GM18519 (cell line): ENCODE measurements around the gene ONECUT2.

ENCODE experiments used
- ATAC-seq: cut with Tn5 transposase; IDR thresholded peaks from one replicate; pipeline ENCODE4 v1.9.1; 2021; ENCODE audit warnings: mild to moderate bottlenecking, moderate library complexity; ENCODE audit not compliant: unreplicated experiment, low FRiP score

The ONECUT2 gene

DNA sequence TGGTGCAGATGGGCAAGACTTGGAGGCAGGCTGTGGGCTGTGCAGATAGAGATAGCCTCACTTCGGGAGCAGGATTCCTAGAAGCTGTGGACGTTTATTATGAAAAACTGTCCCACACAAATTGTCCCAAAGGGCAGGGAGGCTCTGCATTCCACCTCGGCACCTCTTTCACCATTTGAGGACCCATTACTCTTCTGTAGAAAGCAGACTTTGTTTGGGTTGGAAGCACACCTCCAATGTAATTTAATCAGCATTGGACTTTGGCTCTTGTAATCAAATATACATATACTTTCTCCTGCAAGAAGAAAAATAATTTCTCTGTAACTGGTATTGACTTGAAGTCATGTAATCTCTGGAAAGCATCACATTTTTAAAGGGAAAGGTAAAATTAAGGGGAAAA, 8.5 kb downstream of the ONECUT2 start:
- ATAC-seq: no peak

- ATAC-seq: no peak
These were observed 9.2 kb downstream of the ONECUT2 start for GRCh38 chr18:57444301-57444759.

DNA sequence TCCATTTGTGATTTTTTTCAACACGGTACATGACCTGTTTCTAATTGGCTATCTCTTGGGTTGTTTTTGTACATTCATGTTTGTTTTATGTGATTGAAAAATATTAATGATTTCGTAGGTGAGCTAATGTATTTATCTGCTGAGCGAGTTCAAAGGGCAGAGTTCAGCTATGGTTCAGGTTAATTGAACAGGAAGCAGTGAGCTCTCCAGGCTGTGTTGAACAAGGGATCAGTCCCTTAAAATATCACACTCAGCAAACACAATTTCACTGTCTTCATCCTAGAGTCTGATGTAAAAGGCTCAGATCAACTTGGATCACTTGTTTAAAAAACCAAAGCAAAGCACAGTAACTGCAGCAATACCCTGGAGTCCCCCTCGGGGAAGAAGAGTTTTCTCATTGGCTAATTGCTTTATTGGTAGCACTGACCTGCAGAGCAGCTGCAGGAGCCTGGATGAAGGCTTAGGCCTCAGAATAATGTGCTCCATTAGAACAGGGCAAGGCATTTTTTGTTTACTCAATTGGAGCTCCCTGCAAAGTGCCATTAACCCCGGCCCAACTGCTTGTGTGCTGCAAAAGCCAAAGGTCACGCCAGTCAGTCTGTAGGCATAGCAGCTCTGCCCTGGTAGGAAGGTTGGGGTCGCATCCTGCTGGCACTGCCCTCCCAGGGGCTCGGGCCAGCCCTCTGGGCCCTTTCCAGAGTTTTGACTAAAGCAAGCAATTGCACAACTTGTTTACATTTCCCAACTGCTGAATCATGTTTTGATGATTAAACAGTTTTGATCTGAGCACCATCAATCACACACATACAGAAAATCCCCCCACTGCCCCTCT, 10.5 kb downstream of the ONECUT2 start:
- no peak for ATAC-seq

DNA sequence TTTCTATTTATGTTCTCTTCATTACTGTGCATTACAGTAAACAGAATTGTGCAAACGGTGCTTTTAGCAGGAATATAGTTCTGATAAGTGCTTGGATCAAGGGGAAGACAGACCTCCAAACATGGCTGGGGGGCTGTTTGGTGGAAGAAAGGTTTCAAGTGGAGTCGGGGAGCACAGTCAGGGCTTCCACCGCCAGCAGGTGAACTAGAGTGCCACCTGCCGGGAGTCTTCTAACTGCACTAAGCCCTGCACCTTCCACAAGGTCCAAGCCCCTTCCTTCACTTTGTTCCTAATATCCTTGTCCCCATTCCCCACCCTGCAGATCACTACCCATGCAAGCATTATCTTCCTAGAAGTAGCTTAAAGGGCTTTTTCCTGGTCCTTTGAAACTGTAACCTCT, 11.1 kb downstream of the ONECUT2 start:
- no peak for ATAC-seq

GRCh38 chr18:57447154-57447621, 12.0 kb downstream of the ONECUT2 start:
- no peak for ATAC-seq

GRCh38 chr18:57455576-57456129, 20.5 kb downstream of the ONECUT2 start:
- no peak for ATAC-seq

DNA sequence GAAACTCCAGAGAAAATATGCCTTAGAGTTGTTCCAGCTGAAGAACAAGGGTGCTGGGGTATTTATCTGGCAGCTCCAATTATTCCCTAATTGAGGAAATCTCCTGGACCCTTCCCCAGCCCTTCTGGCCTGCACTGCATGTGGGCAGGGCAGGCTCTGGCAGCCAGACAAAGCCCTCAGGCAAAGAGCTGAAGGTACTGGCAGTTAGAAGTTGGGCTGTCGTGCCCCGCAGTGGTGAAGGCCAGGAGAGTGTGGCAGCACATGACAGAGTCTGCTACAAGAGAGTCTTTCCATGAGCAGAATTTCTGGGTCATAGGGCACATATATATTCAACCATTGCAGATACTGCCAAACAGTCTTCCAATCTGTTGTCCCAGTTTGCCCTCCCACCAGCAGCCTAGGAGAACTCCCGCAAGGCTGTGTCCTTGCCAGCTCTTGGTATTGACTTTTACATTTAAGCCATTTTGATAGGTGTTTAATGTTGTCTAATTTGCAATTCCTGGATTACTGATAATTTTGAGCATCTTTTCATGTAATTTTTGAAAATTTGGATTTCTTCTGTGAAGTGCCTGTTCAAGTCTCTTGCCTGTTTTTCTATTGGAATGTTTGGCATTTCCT, 26.6 kb downstream of the ONECUT2 start:
- ATAC-seq: no peak

DNA sequence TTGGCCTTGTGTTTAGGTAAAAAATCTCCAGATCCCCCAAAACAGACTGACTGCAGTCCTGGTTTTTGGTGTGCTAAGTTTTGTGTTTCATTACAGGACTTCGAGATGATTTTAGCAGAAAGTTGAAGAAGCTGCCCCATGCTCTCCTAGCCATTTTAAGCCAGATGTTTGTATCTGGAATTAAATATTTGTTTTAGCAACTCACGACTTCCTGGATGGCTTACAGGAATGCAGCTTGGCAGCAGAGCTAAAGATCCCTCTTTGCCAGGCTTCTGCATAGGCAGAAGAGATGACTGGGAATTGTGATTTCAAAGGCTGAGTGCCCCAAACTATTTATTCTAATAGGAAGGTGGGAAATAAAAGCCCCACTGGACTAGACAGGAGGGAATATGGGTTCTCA, 31.1 kb downstream of the ONECUT2 start:
- ATAC-seq: no peak

- no peak for ATAC-seq
These were observed 31.7 kb downstream of the ONECUT2 start for GRCh38 chr18:57466745-57467409.

GRCh38 chr18:57469884-57470283, 34.7 kb downstream of the ONECUT2 start:
- no peak for ATAC-seq

GRCh38 chr18:57475408-57475807, 40.2 kb downstream of the ONECUT2 start:
- no peak for ATAC-seq

GRCh38 chr18:57475903-57476302, 40.7 kb downstream of the ONECUT2 start:
- no peak for ATAC-seq

- ATAC-seq: no peak
These were observed 45.6 kb downstream of the ONECUT2 start for GRCh38 chr18:57480733-57481132.

- no peak for ATAC-seq
These were observed 62.5 kb downstream of the ONECUT2 start for GRCh38 chr18:57497372-57498294.

DNA sequence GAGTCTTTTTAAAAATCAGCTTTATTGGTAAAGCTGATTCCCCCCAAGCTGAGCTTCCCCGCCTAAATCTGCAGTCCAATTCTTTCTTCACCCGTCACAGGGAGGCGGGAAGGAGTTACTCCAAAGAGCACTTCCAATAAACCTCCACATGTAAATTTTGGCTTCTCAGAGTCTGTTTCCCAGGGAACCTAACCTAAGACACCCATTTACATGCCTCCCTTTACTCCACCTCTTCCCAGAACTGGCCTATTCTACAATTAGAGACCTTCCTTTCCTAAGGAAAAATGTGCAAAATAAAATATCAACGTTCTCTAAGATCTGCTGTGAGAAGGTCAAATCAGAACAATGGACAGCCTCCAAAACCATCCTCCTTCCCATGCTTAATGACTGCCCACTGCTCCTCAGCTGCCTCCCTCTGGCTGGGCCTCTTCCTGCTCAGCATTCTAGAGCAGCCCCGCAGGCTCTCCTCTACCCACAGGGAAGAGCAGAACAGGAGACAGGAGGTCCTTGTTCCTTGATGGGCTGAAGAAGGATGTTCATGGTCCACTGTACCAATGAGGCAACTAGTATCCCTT, 63.6 kb downstream of the ONECUT2 start:
- ATAC-seq: no peak

DNA sequence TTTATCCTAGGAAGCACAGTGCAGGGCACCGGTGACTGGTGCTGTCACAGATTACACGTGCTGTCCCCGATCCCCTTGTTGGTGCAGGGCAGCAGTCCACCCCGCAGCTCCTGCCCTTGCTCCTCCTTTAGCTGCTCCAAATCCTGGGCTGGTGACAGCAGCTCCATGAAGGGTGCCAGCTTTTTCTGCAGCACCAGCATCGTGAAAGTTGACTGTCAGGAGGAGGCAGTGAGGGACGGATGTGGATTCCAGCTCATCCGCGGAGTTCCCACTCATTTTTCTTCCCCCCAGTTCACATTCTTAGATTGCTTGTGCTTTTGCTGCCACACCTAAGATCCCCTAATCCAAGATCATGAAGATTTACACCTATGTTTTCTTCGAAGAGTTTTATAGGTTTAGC, 67.5 kb downstream of the ONECUT2 start:
- ATAC-seq: no peak

- no peak for ATAC-seq
These were observed 70.1 kb downstream of the ONECUT2 start for GRCh38 chr18:57505231-57505630.

GRCh38 chr18:57516056-57516455, 80.9 kb downstream of the ONECUT2 start:
- no peak for ATAC-seq

GRCh38 chr18:57518533-57518932, 83.4 kb downstream of the ONECUT2 start:
- no peak for ATAC-seq
